ENCODE data around the gene EIF2B1.

- TF ChIP-seq CTCF (IDR thresholded peaks at IDR 0.05): no peak
- no peak for TF ChIP-seq POLR2A (IDR thresholded peaks at IDR 0.05)
These were observed 43.3 kb upstream of the EIF2B1 start for GRCh38 chr12:123676616-123677320.
